ENCODE results near the gene SOCS7. TPM values are rescaled to one million over a fixed set of nuclear protein-coding genes. Genes with fewer than 3 reads are reported as not detected.

SOCS7 gene, protein sequence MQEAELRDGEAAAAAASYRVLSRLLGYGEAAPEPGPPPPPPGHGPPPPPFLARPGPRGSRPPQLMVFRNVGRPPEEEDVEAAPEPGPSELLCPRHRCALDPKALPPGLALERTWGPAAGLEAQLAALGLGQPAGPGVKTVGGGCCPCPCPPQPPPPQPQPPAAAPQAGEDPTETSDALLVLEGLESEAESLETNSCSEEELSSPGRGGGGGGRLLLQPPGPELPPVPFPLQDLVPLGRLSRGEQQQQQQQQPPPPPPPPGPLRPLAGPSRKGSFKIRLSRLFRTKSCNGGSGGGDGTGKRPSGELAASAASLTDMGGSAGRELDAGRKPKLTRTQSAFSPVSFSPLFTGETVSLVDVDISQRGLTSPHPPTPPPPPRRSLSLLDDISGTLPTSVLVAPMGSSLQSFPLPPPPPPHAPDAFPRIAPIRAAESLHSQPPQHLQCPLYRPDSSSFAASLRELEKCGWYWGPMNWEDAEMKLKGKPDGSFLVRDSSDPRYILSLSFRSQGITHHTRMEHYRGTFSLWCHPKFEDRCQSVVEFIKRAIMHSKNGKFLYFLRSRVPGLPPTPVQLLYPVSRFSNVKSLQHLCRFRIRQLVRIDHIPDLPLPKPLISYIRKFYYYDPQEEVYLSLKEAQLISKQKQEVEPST
- 12.0 TPM for total RNA-seq
- long read RNA-seq, partial matches to known transcripts, result 5 of 5 reads
- long read RNA-seq, other reads (novel, unspliced or antisense), result 0 of 5 reads

DNA sequence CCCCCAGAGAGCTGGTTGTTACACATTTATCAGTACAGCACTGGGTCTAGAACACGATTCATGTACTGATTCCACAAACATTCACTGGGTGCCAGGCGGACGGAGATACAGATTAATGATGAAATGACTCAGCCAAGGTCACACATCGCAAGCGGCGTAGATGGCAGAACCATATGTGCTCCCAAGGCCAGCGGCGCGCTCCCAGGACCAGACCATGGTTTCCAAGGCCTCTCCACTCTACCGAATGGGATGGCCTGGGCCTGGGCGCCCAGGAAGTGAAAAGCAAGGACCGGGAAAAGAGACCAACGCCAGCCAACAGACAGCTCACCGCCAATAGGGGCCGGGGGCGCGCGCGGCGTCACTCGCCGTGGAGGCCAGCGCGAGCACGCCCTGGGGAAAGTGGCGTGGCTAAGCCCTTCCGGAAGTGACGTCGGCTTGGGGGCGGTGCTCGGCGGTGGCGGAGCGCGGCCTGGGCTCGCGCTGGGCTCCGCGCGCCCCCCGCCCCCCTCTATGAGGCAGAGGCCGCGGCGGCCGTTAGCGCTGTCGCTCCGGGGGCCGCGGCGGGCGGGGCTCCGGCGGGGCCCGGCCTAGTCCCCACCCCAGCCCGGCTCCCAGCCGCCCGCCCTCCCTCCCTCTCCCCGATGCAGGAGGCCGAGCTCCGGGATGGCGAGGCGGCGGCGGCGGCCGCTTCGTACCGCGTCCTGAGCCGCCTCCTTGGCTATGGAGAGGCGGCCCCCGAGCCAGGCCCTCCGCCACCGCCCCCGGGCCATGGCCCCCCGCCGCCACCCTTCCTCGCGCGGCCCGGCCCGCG, at the start of gene SOCS7:
Gene SOCS7 (plus strand): TSS at position 433 of the 811 bp plus-strand sequence. CDS start 209 bp downstream, at position 642.
- intact Hi-C loops (cut with DNase I), result loop anchor here (10.0 kb wide), 2 partner anchors 153 to 313 kb away; no protein-coding TSS in a partner anchor

GRCh38 chr17:38315497-38315896, 36.1 kb upstream of the SOCS7 start:
- DNase-seq (ENCODE audit: missing footprints), result no peak
- ATAC-seq, result no peak
- intact Hi-C loops (cut with DNase I), result no loop called here

More for the DNA sequence above, at the start of gene SOCS7:
- ATAC-seq (peak; percentile 98), DNase-seq (ENCODE audit: missing footprints) (peak; percentile 96)

- DNase-seq (ENCODE audit: missing footprints), result no peak
- ATAC-seq, result no peak
- intact Hi-C loops (cut with DNase I), result no loop called here
These were observed 34.6 kb upstream of the SOCS7 start for GRCh38 chr17:38317081-38317480.

DNA sequence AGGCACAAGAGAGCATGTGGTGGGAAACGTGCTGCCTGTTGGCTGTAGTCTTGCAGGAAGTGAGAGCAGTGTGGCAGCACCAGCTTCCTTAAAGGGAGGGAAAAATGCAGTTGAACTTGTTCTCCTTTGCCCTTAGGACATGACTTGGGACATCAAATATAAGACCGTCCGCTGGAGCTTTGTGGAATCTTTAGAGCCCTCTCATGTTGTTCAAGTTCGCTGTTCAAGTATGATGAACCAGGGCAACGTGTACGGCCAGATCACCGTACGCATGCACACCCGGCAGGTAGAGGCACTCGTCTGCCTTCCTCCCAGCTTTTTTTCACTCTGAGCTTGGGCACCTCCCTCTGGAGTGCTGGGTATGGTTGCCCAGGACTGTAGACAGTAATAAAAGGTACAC, 31.2 kb upstream of the SOCS7 start:
- intact Hi-C loops (cut with DNase I), result no loop called here
- no peak for ATAC-seq
- DNase-seq (ENCODE audit: missing footprints), result no peak

- DNase-seq (ENCODE audit: missing footprints) (no peak), ATAC-seq (peak; percentile 45)
- intact Hi-C loops (cut with DNase I), result no loop called here
These were observed 29.4 kb upstream of the SOCS7 start for GRCh38 chr17:38322156-38322779.

DNA sequence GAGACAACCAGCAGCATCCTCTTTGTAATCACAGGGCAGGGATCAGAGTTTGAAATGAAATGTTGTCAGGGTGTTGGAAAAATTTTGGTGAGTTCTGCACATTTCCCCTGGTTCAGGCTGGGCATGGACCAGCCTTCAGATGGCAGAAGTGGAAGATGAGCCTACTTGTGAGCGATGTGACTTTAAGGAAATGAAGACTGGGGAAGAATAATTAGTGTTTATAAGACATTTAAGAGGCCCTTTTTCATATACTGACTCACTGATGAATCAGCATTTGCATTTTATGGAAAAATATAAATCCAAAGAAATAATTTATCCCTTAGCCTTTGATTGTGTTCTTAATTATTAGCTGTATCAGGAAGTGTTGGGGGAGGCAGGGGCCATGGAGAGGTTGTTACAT, 28.7 kb upstream of the SOCS7 start:
- intact Hi-C loops (cut with DNase I), result no loop called here
- no peak for ATAC-seq
- no peak for DNase-seq (ENCODE audit: missing footprints)

GRCh38 chr17:38324141-38324697, 27.4 kb upstream of the SOCS7 start:
- intact Hi-C loops (cut with DNase I), result no loop called here
- DNase-seq (ENCODE audit: missing footprints) (no peak), ATAC-seq (no peak)

GRCh38 chr17:38324772-38325171, 26.9 kb upstream of the SOCS7 start:
- DNase-seq (ENCODE audit: missing footprints), result no peak
- no peak for ATAC-seq
- intact Hi-C loops (cut with DNase I), result no loop called here

- intact Hi-C loops (cut with DNase I), result no loop called here
- peak; percentile 26 for ATAC-seq
- no peak for DNase-seq (ENCODE audit: missing footprints)
These were observed 26.3 kb upstream of the SOCS7 start for GRCh38 chr17:38325221-38325851.

GRCh38 chr17:38326996-38327792, 24.4 kb upstream of the SOCS7 start:
- no peak for DNase-seq (ENCODE audit: missing footprints)
- peak; percentile 49 for ATAC-seq
- intact Hi-C loops (cut with DNase I), result no loop called here

GRCh38 chr17:38327936-38328335, 23.7 kb upstream of the SOCS7 start:
- ATAC-seq (no peak), DNase-seq (ENCODE audit: missing footprints) (no peak)
- intact Hi-C loops (cut with DNase I), result no loop called here

DNA sequence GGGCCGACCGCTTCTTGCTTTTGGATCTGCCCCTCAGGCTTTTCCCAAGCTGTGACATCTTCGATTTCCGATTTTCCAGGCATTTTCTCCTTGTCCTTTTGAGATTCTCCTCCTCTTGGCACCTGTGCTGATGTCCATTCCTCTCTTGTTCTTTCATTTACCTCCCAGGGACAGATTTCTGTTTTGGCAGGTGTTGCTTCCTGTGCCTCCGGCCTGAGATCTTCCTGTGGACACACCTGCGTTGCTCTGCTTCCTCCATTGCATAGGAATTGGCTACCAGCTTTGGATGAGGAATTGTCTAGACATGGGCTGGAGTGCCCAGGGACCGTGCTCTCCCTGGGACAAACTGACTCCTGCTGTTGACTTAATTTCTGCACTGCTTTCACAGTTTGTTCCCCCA, 23.0 kb upstream of the SOCS7 start:
- no peak for ATAC-seq
- intact Hi-C loops (cut with DNase I), result no loop called here

DNA sequence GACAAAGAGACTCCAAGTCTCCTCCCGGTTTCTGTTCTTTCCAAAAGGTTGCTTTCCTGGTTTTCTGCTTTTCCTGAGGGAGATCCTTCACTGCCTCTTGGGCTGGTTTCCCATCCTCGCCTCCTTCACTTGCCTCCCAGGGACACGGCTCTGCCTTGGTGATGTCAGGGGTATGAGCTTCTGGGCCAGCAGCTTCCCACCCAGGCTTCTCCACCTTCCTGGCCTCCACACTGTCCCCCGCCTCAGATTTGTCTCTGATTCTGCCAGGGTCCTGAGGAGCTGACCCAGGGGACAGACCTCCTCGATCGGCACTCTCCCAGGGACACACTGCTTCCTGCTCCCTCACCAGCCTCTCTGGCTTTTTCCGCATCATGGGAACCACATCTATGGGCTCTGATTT, 22.4 kb upstream of the SOCS7 start:
- intact Hi-C loops (cut with DNase I), result no loop called here
- ATAC-seq, result no peak
- DNase-seq (ENCODE audit: missing footprints), result no peak

More for the DNA sequence above, 23.0 kb upstream of the SOCS7 start:
- DNase-seq (ENCODE audit: missing footprints), result no peak

DNA sequence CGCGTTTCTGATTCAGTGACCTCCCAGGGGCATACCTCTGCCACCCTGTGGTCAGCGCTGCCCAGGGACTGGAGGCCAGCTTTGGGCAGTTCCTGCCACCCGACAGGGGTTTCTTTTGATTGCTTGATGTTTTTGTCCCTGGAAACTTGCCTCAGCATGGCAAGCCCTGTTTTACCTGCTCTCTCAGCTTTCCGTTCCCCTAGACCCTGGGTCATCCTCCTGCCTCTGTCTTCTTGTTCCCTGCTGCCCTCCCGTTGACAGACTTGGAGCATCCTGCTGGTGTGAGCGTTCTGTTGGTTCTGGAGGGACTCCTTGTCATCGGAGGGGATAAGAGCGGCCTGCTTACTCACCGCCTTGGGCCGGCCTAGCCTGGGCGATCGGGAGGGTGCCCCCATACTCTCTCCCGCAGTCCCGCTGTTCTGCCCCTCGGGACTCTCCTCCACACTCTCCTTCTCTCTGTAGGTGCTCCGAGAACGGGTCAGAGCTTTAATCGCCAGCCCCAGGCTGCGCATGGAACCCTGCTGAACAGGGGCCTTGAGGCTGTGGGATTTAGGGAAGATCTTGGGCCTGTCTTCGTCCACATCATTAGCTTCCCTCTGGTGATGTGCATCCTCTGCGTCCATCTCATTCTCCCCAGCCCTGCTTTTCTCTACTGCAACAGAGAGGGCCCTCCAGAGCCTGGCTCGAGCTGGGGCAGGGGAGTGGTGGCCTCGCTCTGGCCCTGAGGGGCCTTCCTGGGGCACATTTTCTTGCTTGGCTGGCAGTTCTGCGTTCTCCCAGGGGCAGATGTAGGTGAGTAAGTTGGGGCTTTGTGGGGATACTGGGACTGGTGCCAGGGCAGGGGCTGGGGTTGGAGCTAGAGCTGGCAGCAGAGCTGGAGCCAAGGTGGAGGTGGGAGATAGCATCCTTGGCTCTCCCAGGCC, 21.6 kb upstream of the SOCS7 start:
- DNase-seq (ENCODE audit: missing footprints), result no peak
- no peak for ATAC-seq
- intact Hi-C loops (cut with DNase I), result no loop called here

DNA sequence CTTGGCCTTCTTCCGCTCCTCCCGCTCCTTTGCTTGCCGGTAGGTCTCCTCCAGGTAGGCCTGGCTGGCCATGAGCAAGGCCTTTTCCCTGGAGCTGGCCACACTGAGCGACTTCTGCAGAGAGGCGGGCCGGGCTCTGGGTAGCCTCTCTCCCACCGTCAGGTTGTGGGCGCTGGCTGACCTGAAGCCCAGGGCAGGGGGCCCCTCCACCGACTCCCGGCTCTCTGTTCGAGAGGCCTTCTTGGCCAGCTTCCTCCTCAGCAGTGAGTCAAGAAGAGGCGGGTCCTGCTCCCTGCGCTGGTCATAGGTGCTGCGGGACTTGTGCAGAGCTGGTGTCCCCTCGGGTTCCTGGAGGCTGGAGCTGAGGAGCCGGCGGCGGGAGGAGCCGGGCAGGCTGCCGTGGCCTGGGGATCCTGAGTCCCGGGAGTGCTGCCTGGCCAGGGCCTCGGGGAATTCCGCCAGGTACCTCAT, 20.7 kb upstream of the SOCS7 start:
- intact Hi-C loops (cut with DNase I), result no loop called here
- ATAC-seq, result no peak
- DNase-seq (ENCODE audit: missing footprints), result no peak

DNA sequence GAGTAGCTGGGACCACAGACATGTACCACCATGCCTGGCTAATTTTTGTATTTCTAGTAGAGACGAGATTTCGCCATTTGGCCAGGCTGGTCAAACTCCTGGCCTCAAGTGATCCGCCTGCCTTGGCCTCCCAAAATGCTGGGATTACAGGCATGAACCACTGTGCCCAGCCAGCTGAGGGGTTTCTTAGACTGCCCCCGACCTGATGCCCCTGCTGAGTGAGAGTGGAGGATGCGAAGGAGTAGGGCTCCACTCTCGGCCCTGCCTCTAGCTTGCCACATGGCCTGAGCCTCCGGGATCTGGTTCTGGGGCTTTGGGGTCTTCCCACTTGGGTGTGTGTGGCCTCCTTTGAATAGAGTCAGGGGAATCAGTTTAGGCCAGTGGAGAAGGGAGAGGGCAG, 18.9 kb upstream of the SOCS7 start:
- ATAC-seq (no peak), DNase-seq (ENCODE audit: missing footprints) (no peak)
- intact Hi-C loops (cut with DNase I), result no loop called here

All from Right ventricle myocardium inferior (tissue), 1 donor.